DMS53 (cell line): Measurements from ENCODE around the gene CMTR1.

Source experiments
- DNase-seq: peaks from one replicate; lab custom pipeline; 2025; lab: John Stamatoyannopoulos, UW

Gene CMTR1

DNA sequence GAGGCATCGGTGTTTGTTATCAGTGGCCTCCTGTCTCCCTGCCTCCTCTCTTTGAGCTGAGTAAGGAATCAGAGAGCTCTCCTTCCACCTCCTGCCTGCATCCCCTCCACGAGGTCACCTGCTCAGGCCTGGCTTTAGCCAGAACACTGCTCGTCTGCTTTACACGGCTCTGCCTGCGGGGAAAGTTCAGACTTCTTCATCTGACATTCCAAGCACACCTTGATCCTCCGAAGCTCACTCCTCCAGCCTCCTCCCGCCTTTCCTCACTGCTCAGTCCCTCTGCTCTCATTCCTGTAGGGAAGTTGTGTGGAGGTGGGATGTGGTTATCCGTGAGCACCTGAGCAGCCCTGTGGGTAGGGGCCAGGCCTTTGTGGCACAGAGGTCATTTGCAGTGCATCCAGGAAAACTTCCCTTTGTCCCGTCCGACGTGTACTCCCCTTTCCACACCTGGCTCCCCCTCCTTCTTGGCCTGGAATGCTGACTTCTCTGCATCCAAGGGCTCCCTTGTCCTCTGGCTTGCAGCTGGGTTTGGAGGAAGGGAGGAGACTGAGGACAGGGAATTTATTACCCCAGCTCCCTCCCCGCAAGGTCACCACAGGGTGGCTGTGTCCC, 79.5 kb downstream of the CMTR1 start:
- DNase-seq: no peak

DNA sequence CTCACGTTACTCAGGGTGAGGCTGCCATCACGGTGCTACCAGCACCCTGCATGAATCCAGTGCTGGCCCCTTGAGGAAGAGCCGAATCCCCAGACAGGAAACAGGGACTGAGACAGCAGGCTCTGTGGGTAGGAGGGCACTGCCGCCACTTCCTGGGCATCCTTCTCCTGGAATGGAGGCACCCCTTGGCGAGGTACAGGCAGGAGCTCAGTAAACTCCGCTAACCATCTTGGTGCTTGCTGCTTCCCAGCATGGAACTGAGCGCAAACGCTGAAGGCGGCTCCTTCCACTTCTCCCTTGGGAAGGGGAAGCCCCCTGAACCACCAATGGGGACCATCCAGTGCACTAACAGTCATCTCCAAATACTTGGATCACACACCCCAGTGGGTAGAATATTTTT, 80.1 kb downstream of the CMTR1 start:
- DNase-seq: no peak

DNA sequence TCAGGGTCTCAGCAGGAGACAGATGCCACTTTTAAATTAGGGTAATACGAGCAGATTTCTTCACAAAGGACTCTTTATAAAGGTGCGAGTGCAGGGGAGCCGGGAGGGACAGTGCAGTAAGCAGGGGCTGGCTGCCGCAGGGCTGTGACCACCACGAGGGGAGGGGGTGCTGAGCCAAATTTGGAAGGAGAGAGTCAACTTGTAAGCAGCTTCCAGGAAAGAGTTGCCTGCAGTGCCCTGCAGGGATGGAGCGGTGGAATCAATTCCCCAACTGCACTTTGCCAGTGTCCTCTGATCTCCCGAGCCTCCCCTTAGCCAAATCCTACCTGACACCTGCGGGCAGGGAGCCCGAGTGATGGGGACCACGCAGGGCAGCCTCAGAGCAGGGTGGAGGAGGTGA, 80.6 kb downstream of the CMTR1 start:
- DNase-seq: no peak

DNA sequence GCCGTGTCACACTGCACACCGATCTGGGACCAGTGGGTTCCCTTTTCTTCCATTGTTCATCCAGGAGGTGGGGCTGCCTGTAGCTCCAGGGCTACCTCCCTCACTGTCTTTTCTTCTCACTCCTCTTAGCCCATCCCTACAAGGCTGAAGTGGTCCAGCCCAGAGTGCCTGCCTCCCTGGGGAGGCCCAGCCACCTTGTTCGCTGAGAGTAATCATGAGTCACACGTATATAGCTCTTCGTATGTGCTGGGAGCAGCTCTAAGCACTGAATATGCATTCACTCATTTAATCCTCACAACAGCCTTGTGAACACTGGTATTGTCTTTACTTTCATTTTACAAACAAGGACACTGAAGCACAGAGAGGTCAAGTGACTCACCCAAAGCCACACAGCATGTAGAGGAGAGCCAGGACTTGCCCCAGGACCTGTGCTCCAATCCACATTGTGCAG, 81.3 kb downstream of the CMTR1 start:
- DNase-seq: no peak

DNA sequence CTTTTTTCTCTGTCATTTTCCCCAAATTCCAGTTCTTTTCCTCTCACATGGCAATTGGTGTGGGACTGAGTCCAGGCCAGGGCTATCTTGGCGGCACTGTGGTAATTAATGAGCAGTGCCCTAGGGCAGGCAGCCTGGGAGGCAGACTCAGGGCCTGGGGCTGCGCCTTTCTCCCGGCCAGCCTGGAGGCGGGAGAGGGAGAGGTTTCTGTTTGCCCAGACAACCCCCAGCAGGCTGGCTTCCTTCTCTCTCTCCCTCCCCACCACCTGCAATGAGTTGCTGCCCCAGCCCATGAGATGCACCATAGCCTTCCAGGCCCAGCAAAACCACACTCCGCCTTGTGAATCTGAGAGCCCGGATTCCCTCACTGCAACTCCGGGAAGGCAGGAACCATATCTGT, 81.8 kb downstream of the CMTR1 start:
- DNase-seq: no peak

DNA sequence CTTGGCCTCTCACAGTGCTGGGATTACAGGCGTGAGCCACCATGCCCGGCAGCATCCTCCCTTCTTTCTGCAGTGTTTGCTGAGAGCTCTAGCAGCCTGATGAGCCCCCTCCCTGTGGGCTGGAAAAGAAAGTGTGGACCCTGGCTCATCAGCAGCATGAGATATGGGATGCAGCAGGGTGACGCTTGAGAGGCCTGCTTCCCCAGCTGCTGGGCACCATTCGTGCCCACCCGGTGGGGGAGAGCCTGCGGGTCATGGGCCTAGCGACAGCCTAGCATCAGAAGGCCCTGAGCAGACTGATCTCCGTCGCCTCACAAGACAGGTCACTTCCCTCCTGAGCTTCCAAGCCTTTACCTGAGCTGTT, 82.7 kb downstream of the CMTR1 start:
- no peak for DNase-seq

DNA sequence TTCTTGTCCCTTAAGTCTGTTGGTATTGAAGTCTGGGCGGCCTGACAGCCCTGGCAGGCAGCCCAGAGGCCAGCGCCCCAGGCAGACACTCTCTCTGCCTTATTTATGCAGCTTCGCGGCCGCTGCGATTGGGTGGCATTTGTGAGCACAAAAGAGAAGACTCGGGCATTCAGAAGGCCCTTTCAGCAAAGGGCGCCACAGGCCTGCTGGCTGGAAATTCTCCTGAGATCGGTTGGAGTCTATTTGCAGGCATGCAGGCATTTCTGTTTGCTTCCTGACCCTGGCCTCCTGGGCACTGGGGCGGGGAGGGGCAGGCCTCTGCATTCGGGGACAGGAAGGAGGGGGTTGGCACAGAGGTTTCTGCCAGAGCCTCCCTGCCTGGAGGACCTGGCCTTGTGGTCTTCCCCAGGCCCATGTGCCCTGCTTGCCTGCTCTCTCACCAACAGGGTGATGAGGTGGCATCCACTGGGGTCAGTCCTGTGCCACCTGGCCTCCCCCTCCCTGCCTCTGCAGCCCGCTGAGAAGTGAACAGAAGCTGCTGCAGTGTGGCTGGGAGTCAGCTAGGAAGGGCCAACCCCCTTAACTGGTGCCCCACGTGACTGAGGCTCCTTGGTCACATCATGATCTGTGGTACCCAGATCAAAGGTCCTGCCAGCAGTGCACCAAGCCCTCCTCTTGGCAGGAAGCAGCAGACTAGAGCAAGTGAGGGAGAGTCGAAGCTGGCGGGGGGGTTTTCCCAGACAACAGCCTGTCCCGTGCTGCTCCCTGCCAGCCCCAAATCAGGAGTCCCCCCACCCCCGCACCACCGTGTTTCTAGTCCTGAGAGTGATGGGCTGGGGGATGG, 83.3 kb downstream of the CMTR1 start:
- DNase-seq: peak; percentile 35

DNA sequence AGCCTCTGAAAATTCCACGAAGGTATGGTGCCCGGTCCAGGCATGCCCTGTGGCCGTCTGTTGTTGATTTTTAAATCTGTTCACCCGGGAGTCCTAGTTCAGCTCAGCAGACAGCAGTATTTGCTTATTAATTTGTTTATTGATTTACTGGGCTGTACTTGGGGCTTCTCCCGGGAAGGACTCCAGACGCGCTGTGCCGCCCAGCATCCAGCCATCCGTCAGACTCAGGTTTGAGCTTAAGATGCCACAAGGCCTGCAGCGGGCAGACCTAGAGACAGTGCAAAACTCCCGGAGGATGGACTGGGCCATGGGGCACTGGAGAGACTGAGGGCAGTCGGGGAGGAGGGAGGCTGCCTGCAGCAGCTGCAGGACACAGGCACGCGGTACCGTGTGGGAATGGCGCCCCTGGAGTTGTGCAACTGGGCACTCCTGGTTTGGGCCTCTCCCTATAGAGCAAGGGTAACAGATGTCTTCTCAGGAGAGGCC, 83.9 kb downstream of the CMTR1 start:
- no peak for DNase-seq

DNA sequence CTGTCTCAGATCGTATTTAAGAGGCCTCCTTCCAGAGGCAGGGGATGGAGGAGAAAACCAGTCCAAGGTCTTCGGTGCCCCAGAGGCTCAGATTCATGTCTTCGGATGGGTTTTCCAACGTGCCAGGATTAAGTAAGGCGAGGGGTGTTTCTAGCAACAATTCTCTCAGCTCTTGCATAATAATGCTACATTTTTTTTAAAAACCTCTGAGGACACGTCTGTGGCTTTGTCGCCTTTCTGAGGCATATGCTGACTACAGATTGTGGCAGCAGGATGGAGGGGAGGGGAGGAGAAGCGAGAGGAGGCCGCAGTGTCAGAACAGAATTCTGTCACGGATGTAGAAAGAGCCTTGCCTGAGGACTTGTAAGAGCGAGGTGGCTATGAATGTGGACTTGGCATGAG, 84.4 kb downstream of the CMTR1 start:
- no peak for DNase-seq

DNA sequence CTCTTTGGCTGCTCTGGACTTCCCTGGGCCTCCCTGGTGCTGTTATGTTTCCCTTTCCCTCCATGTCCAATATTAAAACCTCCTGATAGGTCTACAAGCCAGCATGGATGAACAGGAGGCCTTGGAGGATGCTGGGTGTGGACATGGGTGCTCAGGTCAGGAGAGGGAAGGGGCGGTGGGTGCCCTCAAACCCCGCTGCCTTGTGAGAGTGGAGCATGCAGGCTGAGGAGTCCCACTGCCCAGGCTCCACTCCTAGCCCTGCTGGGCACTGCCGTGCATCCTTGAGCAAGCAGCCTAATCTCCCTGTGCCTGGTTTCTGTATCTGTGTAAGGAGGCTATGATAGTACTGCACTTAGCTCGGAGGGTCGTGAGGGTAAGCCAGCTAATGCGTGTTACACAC, 85.1 kb downstream of the CMTR1 start:
- no peak for DNase-seq

DNA sequence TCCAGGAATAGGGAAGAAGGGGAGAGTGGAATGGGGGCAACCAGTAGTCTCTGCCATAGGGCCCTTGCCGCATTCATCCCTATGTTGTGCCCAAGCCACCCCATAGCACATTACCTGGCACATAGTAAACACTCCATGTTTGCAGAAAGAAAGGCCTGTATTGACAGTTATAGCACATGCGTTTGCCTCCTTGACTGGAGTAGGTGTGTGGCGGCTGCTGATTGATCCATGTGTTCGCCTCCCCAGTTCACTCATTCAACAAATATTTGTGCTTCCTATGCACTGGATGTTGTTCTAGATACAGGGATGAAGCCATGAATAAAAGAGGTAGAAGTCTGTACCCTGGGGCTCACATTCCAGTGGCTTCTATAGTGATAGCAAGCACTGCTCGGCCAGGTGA, 86.4 kb downstream of the CMTR1 start:
- DNase-seq: no peak

DNA sequence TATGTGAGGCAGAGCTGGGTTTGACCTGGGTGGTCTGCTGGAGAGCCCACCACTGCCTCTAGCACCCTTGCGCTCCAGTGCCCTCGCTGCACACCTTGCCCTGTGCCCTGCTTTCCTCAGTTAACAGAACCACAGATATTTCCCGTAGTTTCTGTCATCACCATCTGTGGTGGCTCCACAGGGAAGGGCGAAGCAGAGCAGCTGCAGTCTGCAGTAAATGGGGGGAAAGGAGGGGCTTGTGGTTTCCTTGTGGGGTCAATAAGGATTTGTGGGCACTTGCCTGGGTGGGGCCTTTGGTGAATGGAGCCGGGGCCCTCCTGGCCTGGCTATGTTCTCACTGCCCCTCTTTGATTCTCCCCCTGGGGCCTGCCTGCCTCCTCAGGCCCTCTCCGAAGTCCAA, 87.9 kb downstream of the CMTR1 start:
- DNase-seq: no peak

DNA sequence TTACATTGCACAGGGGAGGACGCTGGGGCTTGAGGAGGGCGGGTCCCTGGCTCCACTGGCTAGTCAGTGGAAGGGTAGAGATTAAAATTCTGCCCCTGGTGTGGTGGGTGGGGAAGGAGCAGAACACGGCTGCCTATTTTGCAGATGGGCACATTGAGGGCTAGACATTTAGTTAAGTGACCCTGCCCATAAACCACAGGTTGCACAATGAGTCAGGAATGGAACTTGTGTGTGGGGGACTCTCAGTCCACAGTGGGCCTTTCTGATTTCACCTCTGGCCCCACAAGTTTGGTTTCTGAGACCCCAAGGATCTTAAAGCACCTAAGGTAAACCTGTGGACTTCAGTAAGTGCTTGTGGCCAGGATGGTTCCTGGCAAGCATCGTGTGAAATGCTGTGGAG, 88.7 kb downstream of the CMTR1 start:
- DNase-seq: no peak

DNA sequence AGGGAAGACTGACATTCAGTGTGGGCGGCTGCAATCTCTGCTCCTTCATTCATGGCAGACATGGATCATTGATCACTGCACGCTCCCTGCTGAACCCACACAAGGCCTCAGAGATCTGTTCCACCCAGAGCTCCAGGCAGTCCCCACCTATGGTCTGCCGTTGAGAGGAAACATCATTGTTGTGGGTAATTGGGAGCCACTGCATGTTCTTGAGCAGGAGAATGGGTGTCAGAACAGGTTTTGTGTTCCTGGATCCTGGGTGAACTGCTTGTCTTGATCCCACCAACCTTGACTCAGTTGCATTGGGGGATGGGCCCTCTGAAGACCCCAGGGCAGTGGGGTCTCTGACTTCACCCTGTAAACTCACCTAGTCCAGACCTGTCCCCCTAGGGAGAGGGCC, 89.8 kb downstream of the CMTR1 start:
- no peak for DNase-seq

DNA sequence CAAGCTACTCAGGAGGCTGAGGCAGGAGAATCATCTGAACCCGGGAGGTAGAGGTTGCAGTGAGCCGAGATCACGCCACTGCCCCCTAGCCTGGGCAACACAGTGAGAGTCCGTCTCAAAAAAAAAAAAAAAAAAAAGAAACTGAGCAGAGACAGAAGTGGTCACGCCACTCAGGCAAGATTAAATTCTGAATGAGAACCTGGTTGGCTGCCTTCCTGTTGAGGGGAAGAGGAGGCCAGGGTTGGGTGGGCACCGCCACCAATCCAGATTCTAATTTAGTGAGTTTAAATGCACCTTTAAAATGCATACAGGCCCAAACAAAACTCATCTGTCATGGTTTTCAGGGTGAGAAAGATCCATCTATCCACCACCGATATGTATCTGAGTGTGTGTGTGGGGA, 90.4 kb downstream of the CMTR1 start:
- no peak for DNase-seq

DNA sequence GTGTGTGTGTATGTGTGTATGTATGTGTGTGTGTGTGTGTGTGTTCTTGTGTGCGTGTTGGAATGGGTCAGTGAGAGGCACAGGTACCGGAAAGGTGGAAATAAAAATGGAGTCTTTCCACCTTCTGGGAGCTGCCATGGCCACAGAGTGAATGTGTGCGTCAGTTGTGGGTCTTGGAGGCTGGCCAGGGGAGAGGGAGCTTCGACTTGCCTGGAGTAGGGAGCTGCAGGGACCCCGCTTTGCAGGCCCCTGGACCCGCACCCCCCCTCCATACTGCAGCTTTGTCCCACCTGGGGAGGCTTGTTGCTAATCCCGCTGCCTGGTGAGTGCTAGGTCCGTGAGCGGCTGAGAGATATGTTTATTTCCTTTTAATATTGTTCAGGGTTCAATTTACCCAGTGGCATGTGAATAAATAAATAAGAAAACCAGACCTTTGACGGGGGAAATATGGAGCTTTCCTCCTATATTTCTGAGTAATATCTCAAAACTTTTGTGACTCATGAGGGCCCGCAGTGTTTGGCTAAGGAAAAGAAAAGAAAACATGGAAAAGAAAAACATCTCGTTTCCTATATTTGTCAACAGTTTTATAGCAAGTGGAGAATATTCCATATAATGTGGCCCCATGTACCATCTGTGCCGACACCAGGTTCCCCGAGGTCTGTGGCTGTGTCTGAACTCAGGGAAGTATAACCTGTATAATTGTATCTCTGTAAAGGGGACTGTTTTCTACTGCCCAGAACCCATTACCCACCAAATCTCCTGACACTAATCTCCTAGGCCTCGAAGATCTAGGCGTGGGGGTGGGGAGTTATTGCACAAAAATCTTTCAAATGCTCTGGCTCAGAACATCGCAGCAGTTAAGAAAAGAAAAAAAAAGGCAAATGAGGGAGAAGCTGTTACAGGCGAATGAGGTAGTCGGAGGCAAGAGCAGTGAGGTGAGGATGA, 91.3 kb downstream of the CMTR1 start:
- DNase-seq: no peak

DNA sequence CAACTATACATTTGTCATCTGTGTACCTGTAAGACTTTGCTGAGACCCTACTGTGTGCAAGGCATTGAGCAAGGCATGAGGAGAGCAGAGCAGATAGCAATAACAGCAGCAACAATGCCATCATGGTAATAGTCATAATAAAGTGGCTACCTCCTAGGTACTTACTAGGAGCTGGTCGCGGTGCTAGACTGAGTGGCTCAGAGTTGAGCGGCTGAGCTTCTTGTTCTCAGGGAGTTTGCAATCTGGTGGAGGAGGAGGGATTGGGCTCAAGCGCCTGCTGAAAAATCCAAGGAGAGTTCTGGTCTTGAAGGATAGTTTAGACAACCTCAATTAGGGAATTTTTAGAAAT, 91.9 kb downstream of the CMTR1 start:
- DNase-seq: no peak

DNA sequence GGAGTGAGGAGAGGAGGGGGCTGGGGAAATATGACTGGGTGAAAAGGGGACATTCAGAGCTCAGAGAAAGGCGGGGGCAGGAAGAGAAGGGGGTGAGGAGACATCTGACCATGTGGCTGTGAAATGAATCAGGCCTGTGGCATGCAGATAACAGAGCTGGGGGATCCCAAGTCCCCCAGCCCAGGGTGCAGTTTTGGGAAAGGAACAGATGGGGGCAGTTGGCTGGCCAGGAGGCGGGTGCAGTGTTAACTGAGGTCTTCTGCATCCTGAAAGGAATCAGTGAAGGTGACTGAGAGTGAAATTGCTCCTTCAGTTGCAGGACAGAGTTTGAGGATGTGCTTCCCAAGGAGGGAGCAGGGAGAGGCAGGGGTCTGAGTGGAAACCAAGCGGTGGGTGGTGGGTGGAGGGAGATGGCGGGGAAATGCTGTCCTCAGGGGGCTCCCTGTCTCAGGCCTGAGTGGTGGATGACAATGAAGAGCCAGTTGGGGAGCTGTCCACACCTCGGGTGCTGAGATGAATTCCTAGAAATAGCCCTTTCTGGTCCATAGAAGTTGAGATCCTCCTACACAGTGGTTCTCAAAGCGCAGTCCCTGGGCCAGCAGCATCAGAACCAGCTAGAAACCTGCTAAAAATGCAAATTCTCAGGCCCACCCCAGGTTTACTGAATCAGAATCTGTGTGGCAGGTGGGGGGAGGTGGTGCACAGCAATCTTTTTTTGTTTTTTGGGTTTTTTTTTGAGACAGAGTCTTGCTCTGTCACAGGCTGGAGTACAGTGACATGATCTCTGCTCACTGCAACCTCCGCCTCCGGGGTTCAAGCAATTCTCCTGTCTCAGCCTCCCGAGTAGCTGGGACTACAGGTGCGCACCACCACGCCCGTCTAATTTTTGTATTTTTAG, 92.7 kb downstream of the CMTR1 start:
- no peak for DNase-seq

DNA sequence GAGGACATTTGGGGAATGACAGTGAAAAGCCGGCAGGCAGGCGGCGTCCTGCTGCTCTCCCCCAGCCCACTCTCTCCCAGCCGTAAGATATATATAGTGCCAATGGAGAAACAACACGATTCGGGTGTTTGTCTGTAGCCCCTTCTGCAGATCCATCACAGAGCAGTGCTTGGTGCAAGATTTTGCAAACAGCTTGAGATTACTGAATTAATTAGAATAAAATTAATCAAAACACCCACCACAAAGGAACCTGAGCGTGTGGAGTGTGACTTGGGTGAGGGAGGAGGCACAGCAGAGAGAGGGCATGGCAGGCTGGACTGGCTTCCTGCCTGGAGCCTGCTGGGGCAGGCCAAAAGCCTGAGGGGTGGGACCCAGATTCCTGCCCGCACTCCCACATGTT, 95.5 kb downstream of the CMTR1 start:
- no peak for DNase-seq

DNA sequence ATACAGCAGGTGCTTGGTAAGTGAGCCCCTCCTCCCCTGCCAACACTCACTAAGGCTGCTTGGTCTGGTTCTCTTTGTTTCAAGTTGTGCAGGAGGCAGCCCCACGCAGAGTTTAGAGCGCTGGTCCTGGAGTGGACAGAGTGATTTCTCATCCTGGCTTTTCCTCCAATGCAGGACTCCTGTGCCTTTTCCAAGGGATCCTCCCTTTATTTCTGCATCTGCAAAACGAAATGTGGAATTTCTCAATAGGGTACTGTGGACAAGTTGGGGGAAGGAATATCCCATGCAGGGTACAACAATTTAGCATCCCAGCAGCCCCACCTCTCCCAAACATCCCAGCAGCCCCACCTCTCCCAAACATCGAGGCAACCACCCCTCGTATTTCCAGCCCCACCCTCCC, 97.3 kb downstream of the CMTR1 start:
- DNase-seq: no peak

DNA sequence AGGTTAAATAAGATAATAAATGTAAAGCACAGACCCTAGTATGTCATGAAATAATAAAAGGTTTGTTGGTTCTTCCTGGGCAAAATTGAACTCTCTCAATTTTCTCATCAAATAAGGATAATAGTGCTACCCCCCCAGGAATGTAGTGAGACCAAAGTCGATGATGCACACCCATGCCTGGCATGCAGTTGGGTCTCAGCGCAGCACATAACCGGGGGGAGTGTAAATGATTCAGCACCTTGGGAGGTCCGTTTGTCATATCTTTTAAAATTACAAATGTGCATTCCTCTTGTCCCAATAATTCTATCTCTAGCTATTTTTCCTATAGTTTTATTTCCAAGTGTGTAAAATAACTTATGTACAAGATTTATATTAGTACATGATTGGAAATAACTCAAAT, 98.0 kb downstream of the CMTR1 start:
- no peak for DNase-seq
